Left cardiac atrium (tissue), 4 donors: ENCODE measurements around the gene RFC1. TPM values are rescaled to one million over a fixed set of nuclear protein-coding genes. Genes with fewer than 3 reads are reported as not detected.
"Not testable (repeated sequence)": the region's sequence is repeated elsewhere in the genome, so short reads cannot be mapped to it uniquely, and the experiment has no call there.

Experiments used
- ATAC-seq, 2 donors: fragments of 200-7000 bp; cut with Tn5 transposase; one replicate each; pipeline ENCODE4 v1.9.1; 2020; ENCODE audit warnings: mild to moderate bottlenecking in 2 of 2, moderate library complexity in 2 of 2
- DNase-seq: peaks from one replicate; pipeline ENCODE4 v3.0.0-alpha.2; 2020
- intact Hi-C, 2 donors: fragments of 100-400 bp; cut with DNase I; formaldehyde crosslinking; loops; one replicate each; pipeline versions ENCODE4 v1.14.1 to v1.15.1; 2022 to 2023
- long read RNA-seq: library from polyadenylated mRNA; unstranded; transcript quantifications from one replicate; pipeline ENCODE4 v2.0.0, GENCODE V29; 2021
- total RNA-seq, 2 donors: library from RNA; stranded (reverse); fragmentation: NEBNext Ultra II Directional; extraction: Animal tissue kit (Norgen Biotek cat#: 25700); gene quantifications; one replicate each; pipeline ENCODE4 v1.2.1, GENCODE V29; 2021
- donor health status: DM: no; HTN: yes; CAD: no.
- donor health status: DM: no; HTN: yes; CAD: no; lungs with severe emphysema.
- donor health status: DM: yes; HTN: yes; CAD: no.
- donor health status: Dilated cardiomyopathy.

Gene RFC1
- total RNA-seq, result 10 to 100 TPM; 25.8 to 26.3 TPM
- long read RNA-seq, full-length matches to known transcripts, result 2 of 21 reads
- long read RNA-seq, partial matches to known transcripts, result 17 of 21 reads
- long read RNA-seq, other reads (novel, unspliced or antisense), result 2 of 21 reads

- intact Hi-C loops, result no loop called here
- DNase-seq, result peak; percentile 95
Observed at GRCh38 chr4:39365830-39366771, at the start of gene RFC1. Gene RFC1, minus strand, starts transcription at chr4:39366362. Its CDS starts 121 bp downstream, at chr4:39366241.

GRCh38 chr4:39415678-39416283 lies 49.6 kb upstream of the RFC1 start:
- intact Hi-C loops, result no loop called here
- ATAC-seq, result no peak
- DNase-seq, result no peak

More at GRCh38 chr4:39365830-39366771, at the start of gene RFC1:
- ATAC-seq, result peak; percentile 97 to 98

GRCh38 chr4:39411561-39411960 lies 45.4 kb upstream of the RFC1 start:
- DNase-seq, ATAC-seq, intact Hi-C loops: not testable (repeated sequence)

- intact Hi-C loops, result no loop called here
- DNase-seq (no peak), ATAC-seq (peak in 1 of 2 donors; percentile 44)
Observed at GRCh38 chr4:39410415-39410814, 44.3 kb upstream of the RFC1 start.

- intact Hi-C loops, result no loop called here
- DNase-seq (no peak), ATAC-seq (no peak)
Observed at GRCh38 chr4:39407584-39407885, 41.4 kb upstream of the RFC1 start.

GRCh38 chr4:39406763-39407583 lies 40.8 kb upstream of the RFC1 start, which contains the start of gene KLB:
Gene KLB, plus strand, starts transcription at chr4:39406930. Its CDS starts 20 bp downstream, at chr4:39406950.
- no peak for DNase-seq
- no peak for ATAC-seq
- intact Hi-C loops, result no loop called here

GRCh38 chr4:39401640-39402039 lies 35.5 kb upstream of the RFC1 start:
- ATAC-seq, DNase-seq, intact Hi-C loops: not testable (repeated sequence)

- intact Hi-C loops, result no loop called here
- no peak for ATAC-seq
- no peak for DNase-seq
Observed at GRCh38 chr4:39394706-39395105, 28.5 kb upstream of the RFC1 start.

GRCh38 chr4:39390603-39391002 lies 24.4 kb upstream of the RFC1 start:
- intact Hi-C loops, result no loop called here
- DNase-seq (no peak), ATAC-seq (no peak)

- no peak for DNase-seq
- intact Hi-C loops, result no loop called here
- ATAC-seq, result no peak
Observed at GRCh38 chr4:39384563-39384962, 18.4 kb upstream of the RFC1 start.

GRCh38 chr4:39383690-39384089 lies 17.5 kb upstream of the RFC1 start:
- no peak for ATAC-seq
- DNase-seq, result no peak
- intact Hi-C loops, result no loop called here

- ATAC-seq (no peak), DNase-seq (no peak)
- intact Hi-C loops, result no loop called here
Observed at GRCh38 chr4:39375478-39375877, 9.3 kb upstream of the RFC1 start.

- DNase-seq, intact Hi-C loops, ATAC-seq: not testable (repeated sequence)
Observed at GRCh38 chr4:39371209-39371608, 5.0 kb upstream of the RFC1 start.

- intact Hi-C loops, result no loop called here
- ATAC-seq (no peak), DNase-seq (no peak)
Observed at GRCh38 chr4:39369301-39369700, 3.1 kb upstream of the RFC1 start.

- intact Hi-C loops, result no loop called here
- no peak for DNase-seq
- ATAC-seq, result no peak
Observed at GRCh38 chr4:39367166-39367565, 1.0 kb upstream of the RFC1 start.

- DNase-seq (no peak), ATAC-seq (no peak)
- intact Hi-C loops, result no loop called here
Observed at GRCh38 chr4:39365360-39365759, 802 bp downstream of the RFC1 start.

- ATAC-seq, result no peak
- intact Hi-C loops, result no loop called here
Observed at GRCh38 chr4:39363773-39364393, 2.3 kb downstream of the RFC1 start.

GRCh38 chr4:39362827-39363226 lies 3.3 kb downstream of the RFC1 start:
- no peak for DNase-seq
- intact Hi-C loops, result no loop called here
- no peak for ATAC-seq

More at GRCh38 chr4:39363773-39364393, 2.3 kb downstream of the RFC1 start:
- DNase-seq, result no peak

GRCh38 chr4:39360611-39361010 lies 5.6 kb downstream of the RFC1 start:
- DNase-seq, ATAC-seq, intact Hi-C loops: not testable (repeated sequence)
